Activated naive CD4-positive, alpha-beta T cell treated with anti-CD3 and anti-CD28 coated beads for 36 hours (primary cell): ENCODE results near the gene HIPK1. TPM values are rescaled to one million over a fixed set of nuclear protein-coding genes. Genes with fewer than 3 reads are reported as not detected.

Experiments
- CTCF ChIA-PET: fragments of 350-600 bp; sonication (Branson Sonifier 250); formaldehyde crosslinking; loops from one replicate; lab custom pipeline; 2021; ENCODE audit warnings: antibody characterized with exemption; lab: Charles Lee
- DNase-seq: peaks from one replicate; pipeline ENCODE4 v3.0.0-alpha.2; 2020
- H3K27ac Mint-ChIP-seq: one replicate; pipeline ENCODE4 v1.8.0; 2021; ENCODE audit warnings: mild to moderate bottlenecking, mixed read lengths
- H3K27me3 Mint-ChIP-seq: one replicate; pipeline ENCODE4 v1.8.0; 2021; ENCODE audit warnings: low read depth, mixed read lengths
- H3K36me3 Mint-ChIP-seq: one replicate; pipeline ENCODE4 v1.8.0; 2021; ENCODE audit warnings: low read depth, mixed read lengths
- H3K4me1 Mint-ChIP-seq: one replicate; pipeline ENCODE4 v1.8.0; 2021; ENCODE audit warnings: low read depth, mixed read lengths
- H3K4me3 Mint-ChIP-seq: one replicate; pipeline ENCODE4 v1.8.0; 2021; ENCODE audit warnings: mild to moderate bottlenecking, moderate library complexity, mixed read lengths
- H3K9me3 Mint-ChIP-seq: one replicate; pipeline ENCODE4 v1.8.0; 2021; ENCODE audit warnings: mixed read lengths
- intact Hi-C: fragments of 100-400 bp; cut with micrococcal nuclease; formaldehyde crosslinking; loops from one replicate; pipeline ENCODE4 v1.15.1; 2023
- total RNA-seq, 2 experiments: library from RNA; stranded (reverse); gene quantifications; one replicate each; pipeline ENCODE4 v1.2.3, GENCODE V29; 2021

HIPK1 gene
- total RNA-seq, 2 experiments from 2014 or later: 47.7 to 51.0 TPM

DNA sequence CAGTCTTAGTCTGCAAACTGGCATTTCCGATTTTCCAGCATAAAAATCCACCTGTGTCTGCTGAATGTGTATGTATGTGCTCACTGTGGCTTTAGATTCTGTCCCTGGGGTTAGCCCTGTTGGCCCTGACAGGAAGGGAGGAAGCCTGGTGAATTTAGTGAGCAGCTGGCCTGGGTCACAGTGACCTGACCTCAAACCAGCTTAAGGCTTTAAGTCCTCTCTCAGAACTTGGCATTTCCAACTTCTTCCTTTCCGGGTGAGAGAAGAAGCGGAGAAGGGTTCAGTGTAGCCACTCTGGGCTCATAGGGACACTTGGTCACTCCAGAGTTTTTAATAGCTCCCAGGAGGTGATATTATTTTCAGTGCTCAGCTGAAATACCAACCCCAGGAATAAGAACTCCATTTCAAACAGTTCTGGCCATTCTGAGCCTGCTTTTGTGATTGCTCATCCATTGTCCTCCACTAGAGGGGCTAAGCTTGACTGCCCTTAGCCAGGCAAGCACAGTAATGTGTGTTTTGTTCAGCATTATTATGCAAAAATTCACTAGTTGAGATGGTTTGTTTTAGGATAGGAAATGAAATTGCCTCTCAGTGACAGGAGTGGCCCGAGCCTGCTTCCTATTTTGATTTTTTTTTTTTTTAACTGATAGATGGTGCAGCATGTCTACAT, 47.6 kb downstream of the HIPK1 start:
- CTCF ChIA-PET: interaction anchor here (0.6 to 5.8 kb wide), 9 partner anchors 13 to 592 kb away, joined by 3 to 46 read pairs (median 4); partner anchors contain the start of gene HIPK1
- H3K4me3 Mint-ChIP-seq: no peak overlapping the region
- no peak for DNase-seq
- H3K9me3 Mint-ChIP-seq: no peaks in the 10 kb centered on the region
- H3K27ac Mint-ChIP-seq: no peak overlapping the region
- peaks cover 14% of the 10 kb centered on the region for H3K36me3 Mint-ChIP-seq
- intact Hi-C loops: loop anchor here (5.0 to 10.0 kb wide), 3 partner anchors 178 to 696 kb away; partner anchors contain the start of genes DENND2C and SYT6
- H3K4me1 Mint-ChIP-seq: peaks cover 42% of the 10 kb centered on the region
- no peaks in the 10 kb centered on the region for H3K27me3 Mint-ChIP-seq

DNA sequence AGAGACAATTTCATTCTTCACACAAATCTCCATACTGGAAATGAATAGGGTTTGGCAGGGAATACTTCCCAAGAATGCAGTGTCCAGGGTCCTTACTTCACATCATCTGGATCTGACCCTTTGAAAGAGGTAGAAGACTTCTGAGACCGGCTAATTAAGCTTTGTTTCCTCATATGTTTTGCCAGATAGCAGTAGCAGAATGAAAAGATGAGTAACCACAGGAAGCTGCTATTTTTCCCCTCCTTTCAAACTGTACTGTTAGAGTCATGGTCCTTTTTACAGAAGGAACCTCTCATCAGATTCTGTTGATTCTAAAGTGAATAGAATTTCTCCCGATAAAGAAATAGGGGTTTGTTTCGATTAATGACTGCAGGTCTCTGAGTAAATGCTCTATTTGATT, 48.8 kb downstream of the HIPK1 start:
- DNase-seq: no peak
- H3K4me3 Mint-ChIP-seq: no peak overlapping the region
- intact Hi-C loops: loop anchor here (1.0 to 10.0 kb wide), 4 partner anchors 177 to 694 kb away; partner anchors contain the start of genes DENND2C and SYT6
- H3K9me3 Mint-ChIP-seq: no peaks in the 10 kb centered on the region
- H3K36me3 Mint-ChIP-seq: peaks cover 6% of the 10 kb centered on the region
- no peaks in the 10 kb centered on the region for H3K27me3 Mint-ChIP-seq
- CTCF ChIA-PET: interaction anchor here (0.6 to 5.8 kb wide), 11 partner anchors 18 to 541 kb away, joined by 3 to 46 read pairs (median 5); partner anchors contain the start of gene HIPK1
- H3K4me1 Mint-ChIP-seq: peaks cover 37% of the 10 kb centered on the region
- H3K27ac Mint-ChIP-seq: no peak overlapping the region

DNA sequence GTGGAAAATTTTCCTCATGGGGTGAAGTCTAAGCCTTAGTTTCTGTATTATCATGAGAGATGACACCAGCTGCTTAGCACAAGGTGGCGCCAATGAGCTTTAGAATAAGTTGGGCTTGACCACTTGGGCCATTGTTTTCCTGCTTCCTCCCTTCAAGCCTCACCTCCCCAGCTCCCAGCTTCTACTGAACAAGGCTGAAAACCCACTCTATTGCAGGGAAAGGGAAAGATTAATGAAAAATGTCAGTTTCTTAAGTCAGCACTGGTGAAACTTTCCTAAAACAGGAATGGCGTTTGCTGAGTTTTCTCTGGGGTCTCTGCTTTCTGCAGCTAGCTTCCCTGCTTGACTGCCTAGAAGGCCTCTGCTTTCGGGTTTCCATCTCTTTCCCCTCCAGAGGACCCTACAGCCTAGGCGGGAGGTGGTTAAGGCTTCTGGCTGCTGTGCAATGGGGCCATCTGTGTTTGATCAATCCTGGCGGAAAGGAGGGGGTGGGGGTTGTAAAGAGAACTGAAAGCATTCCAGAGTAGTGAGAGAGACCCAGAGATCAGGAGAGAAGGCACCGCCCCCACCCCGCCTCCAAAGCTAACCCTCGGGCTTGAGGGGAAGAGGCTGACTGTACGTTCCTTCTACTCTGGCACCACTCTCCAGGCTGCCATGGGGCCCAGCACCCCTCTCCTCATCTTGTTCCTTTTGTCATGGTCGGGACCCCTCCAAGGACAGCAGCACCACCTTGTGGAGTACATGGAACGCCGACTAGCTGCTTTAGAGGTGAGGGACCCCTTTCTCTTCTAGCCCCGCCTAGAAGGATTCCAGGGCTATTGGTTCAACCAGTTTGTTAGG, 50.0 kb downstream of the HIPK1 start, which contains the start of gene OLFML3:
Gene OLFML3 (plus strand): TSS at position 612 of the 840 bp plus-strand sequence. CDS start 43 bp downstream, at position 655.
- no peak within 1 kb of the TSS for H3K27ac Mint-ChIP-seq
- no peaks in the 10 kb centered on the region for H3K27me3 Mint-ChIP-seq
- peaks cover 2% of the 10 kb centered on the region for H3K36me3 Mint-ChIP-seq
- no peaks in the 10 kb centered on the region for H3K9me3 Mint-ChIP-seq
- no peak within 1 kb of the TSS for H3K4me3 Mint-ChIP-seq
- H3K4me1 Mint-ChIP-seq: peaks cover 34% of the 10 kb centered on the region
- intact Hi-C loops: loop anchor here (1.0 to 10.0 kb wide), 4 partner anchors 176 to 693 kb away; partner anchors contain the start of genes DENND2C and SYT6
- DNase-seq: peak; percentile 80
- CTCF ChIA-PET: interaction anchor here (0.7 to 5.8 kb wide), 14 partner anchors 9 to 368 kb away, joined by 3 to 46 read pairs (median 4); no protein-coding TSS in a partner anchor

DNA sequence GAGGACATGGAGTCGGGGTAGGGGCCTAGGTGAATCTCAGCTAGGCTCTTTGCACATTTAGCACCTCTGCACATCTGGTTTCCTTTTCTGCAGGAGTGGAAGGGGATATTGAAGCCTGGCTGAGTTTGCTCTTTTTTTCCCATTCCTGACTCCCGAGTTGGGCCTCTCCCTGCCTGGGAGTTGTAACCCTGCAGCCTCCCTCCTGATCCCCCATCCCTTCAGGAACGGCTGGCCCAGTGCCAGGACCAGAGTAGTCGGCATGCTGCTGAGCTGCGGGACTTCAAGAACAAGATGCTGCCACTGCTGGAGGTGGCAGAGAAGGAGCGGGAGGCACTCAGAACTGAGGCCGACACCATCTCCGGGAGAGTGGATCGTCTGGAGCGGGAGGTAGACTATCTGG, 51.0 kb downstream of the HIPK1 start:
- H3K4me3 Mint-ChIP-seq: no peak overlapping the region
- intact Hi-C loops: no loop called here
- H3K4me1 Mint-ChIP-seq: peaks cover 30% of the 10 kb centered on the region
- no peak for DNase-seq
- H3K27ac Mint-ChIP-seq: no peak overlapping the region
- peaks cover 1% of the 10 kb centered on the region for H3K36me3 Mint-ChIP-seq
- no peaks in the 10 kb centered on the region for H3K9me3 Mint-ChIP-seq
- CTCF ChIA-PET: interaction anchor here (0.8 to 5.8 kb wide), 4 partner anchors 16 to 303 kb away, joined by 3 to 46 read pairs (median 6); no protein-coding TSS in a partner anchor
- no peaks in the 10 kb centered on the region for H3K27me3 Mint-ChIP-seq

DNA sequence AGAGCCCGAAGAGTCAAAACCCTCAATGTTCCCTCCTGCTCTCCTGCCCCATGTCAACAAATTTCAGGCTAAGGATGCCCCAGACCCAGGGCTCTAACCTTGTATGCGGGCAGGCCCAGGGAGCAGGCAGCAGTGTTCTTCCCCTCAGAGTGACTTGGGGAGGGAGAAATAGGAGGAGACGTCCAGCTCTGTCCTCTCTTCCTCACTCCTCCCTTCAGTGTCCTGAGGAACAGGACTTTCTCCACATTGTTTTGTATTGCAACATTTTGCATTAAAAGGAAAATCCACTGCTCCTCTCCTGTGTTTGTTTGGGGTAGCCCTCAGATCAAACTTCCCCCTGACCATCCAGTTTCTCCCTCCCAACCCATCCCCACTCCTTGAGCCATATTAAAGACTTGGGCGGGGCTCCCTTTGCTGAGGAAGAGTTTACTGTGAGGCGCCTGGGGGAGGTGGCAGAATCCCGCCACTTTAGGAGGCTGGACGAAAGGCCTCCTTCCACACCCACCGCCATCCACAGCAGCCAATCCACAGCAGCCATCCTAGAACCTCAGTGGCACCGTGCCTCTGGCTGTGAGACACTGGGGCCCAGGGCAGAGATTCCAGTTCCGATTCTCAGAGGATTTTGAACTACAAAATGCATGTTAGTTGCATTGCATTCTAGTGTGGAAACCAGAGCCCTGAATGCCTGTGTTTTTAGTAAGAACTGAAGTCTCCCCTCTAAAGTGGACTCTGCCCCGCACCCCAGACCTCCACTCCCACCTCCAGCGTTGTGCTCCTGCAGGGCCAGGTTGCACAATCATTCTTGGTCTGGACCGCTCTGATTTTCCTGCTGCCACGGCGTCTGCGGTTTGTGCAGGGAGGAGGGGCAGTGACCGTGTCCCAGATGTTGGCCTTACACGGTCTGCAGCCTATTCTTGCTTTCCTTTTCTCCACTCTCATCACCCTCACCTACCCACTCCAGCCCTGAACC, 53.1 kb downstream of the HIPK1 start:
- Mint-ChIP-seq H3K36me3 (no peaks in the 10 kb centered on the region), H3K27me3 (no peaks in the 10 kb centered on the region), H3K9me3 (no peaks in the 10 kb centered on the region), H3K4me3 (no peak overlapping the region), H3K4me1 (peaks cover 16% of the 10 kb centered on the region), H3K27ac (no peak overlapping the region)
- intact Hi-C loops: no loop called here
- no peak for DNase-seq
- CTCF ChIA-PET: interaction anchor here (0.6 to 1.4 kb wide), 2 partner anchors 292 to 300 kb away, joined by 3 to 8 read pairs; no protein-coding TSS in a partner anchor

DNA sequence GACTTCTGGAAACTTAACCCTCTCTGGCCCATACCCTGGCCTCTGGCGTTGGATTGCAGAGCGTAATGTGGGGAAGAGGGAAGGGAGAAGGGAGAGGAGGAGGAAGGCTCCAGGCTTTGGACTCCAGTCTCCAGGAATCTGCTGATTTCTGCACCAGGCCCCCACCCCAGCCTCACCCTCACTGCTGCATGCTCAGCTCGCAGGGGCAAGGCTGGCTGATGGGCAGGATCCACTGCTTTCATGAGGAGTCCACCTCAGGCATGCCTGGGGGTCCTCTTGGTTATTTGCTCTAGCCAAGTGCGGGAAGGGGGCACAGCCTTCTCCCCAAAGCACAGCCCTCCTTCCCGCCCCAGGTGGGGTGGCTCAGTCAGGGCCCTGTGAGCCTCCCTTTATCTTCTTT, 53.8 kb downstream of the HIPK1 start:
- peaks cover 11% of the 10 kb centered on the region for H3K4me1 Mint-ChIP-seq
- H3K27me3 Mint-ChIP-seq: no peaks in the 10 kb centered on the region
- DNase-seq: no peak
- H3K36me3 Mint-ChIP-seq: no peaks in the 10 kb centered on the region
- intact Hi-C loops: no loop called here
- CTCF ChIA-PET: interaction anchor here (1.2 kb wide), 1 partner anchor 300 kb away, joined by 4 read pairs; no protein-coding TSS in a partner anchor
- H3K27ac Mint-ChIP-seq: no peak overlapping the region
- no peaks in the 10 kb centered on the region for H3K9me3 Mint-ChIP-seq
- no peak overlapping the region for H3K4me3 Mint-ChIP-seq

DNA sequence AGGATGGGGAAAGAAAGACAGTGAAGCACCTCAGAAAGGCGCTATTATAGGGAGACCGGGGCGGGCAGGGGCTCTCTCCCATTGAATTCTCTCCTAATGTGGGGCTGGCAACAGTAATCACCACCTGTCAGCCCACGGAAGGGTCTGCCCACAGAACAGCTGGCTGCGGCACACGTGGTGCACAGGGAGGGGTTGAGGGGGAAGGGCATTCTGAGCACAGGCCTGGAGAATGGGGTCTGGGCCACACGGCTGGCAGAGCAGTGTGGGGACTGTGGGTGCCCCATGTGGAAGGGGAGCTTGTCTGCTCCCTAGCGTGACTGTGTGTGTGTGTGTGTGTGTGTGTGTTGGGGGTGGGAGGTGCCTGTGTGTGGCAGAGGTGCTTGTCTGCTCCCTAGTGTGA, 54.3 kb downstream of the HIPK1 start:
- intact Hi-C loops: no loop called here
- Mint-ChIP-seq H3K4me1 (peaks cover 7% of the 10 kb centered on the region), H3K27ac (no peak overlapping the region), H3K4me3 (no peak overlapping the region), H3K36me3 (no peaks in the 10 kb centered on the region), H3K27me3 (no peaks in the 10 kb centered on the region), H3K9me3 (no peaks in the 10 kb centered on the region)
- CTCF ChIA-PET: interaction anchor here (1.2 kb wide), 1 partner anchor 299 kb away, joined by 4 read pairs; no protein-coding TSS in a partner anchor
- DNase-seq: no peak

DNA sequence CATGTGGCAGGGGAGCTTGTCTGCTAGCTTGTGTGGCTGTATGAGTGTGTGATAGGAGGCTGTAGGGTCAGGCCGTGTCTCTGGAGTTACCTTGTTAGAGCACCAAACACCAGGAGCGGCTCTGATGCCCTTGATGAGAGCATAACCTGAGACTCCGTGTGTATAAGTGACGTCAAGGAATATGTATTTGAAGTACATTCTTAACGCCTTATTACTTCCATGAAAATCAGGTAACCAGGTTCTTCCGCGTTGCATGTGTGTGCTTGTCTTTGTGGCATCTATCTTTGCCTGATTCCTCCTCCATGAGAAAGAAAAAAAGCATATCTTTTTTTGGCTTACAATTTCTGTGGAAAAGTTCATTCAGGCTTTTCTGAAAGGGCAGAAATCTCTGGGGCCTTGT, 54.7 kb downstream of the HIPK1 start:
- H3K4me3 Mint-ChIP-seq: no peak overlapping the region
- no peak overlapping the region for H3K27ac Mint-ChIP-seq
- no peak for DNase-seq
- H3K4me1 Mint-ChIP-seq: peaks cover 3% of the 10 kb centered on the region
- H3K27me3 Mint-ChIP-seq: no peaks in the 10 kb centered on the region
- no peaks in the 10 kb centered on the region for H3K36me3 Mint-ChIP-seq
- intact Hi-C loops: no loop called here
- CTCF ChIA-PET: interaction anchor here (1.2 kb wide), 1 partner anchor 299 kb away, joined by 4 read pairs; no protein-coding TSS in a partner anchor
- no peaks in the 10 kb centered on the region for H3K9me3 Mint-ChIP-seq

DNA sequence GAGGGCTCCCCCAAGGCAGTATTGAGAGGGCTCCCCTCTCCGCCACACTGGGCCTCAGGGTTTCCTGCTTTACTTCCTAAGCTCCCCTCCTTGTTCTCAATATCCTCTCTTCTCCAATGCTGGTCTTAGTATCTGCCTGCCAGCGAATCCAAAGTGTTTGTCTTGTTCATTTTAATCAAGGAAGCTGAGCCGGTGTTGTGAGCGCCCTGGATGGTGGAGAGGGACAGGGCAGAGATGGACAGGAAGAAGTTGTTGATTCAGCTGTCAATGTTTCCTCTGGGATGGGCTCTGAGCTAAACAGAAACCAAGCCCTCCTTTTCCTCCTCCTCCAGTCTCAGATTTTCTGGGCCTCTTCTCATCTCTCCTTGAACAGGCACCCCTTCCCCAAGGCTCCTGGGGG, 55.6 kb downstream of the HIPK1 start:
- intact Hi-C loops: no loop called here
- no peak overlapping the region for H3K27ac Mint-ChIP-seq
- no peak for DNase-seq
- no peaks in the 10 kb centered on the region for H3K4me1 Mint-ChIP-seq
- CTCF ChIA-PET: interaction anchor here (0.6 to 1.2 kb wide), 2 partner anchors 214 to 298 kb away, joined by 4 to 5 read pairs; no protein-coding TSS in a partner anchor
- peaks cover 1% of the 10 kb centered on the region for H3K27me3 Mint-ChIP-seq
- H3K9me3 Mint-ChIP-seq: peaks cover 2% of the 10 kb centered on the region
- H3K36me3 Mint-ChIP-seq: no peaks in the 10 kb centered on the region
- H3K4me3 Mint-ChIP-seq: no peak overlapping the region

DNA sequence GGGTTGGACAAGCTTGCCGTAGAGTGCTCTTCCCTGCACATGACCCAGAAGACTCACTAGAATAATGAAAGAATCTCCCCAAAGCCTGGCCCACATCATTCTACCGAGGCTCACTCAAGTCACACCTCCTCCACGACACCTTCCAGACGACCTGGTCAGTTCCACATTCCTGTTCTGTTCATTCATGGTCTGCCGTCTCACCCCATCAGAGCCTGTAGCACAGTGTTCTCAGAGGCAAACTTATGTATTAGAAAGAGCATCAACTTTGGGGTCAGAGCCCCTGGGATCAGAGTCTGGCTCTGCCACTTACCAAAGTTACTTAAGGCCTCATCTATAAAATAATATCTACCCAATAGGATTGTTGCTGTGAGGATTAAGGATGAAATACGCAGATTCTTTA, 57.7 kb downstream of the HIPK1 start:
- CTCF ChIA-PET: no interaction called here
- peaks cover 2% of the 10 kb centered on the region for H3K9me3 Mint-ChIP-seq
- intact Hi-C loops: no loop called here
- H3K27me3 Mint-ChIP-seq: peaks cover 4% of the 10 kb centered on the region
- H3K4me1 Mint-ChIP-seq: no peaks in the 10 kb centered on the region
- no peak overlapping the region for H3K27ac Mint-ChIP-seq
- no peaks in the 10 kb centered on the region for H3K36me3 Mint-ChIP-seq
- H3K4me3 Mint-ChIP-seq: no peak overlapping the region
- DNase-seq: no peak

DNA sequence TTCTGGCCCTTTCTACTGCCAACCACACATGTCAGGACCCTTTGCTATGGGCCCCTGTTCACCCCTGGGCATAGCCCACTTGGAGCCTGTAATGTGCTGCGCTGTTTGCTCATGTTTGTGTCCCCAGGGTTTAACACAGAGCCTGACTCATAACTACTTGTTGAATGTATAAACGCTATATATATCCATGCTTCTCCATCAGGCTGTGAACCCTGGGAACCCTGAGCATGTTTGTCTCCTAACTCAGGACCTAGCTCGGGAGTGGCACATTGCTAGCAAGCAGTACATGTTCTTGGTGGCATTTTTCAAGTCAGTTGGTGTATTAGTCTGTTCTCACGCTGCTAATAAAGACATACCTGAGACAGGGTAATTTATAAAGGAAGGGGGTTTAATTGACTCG, 58.1 kb downstream of the HIPK1 start:
- peaks cover 2% of the 10 kb centered on the region for H3K9me3 Mint-ChIP-seq
- H3K4me1 Mint-ChIP-seq: no peaks in the 10 kb centered on the region
- H3K27ac Mint-ChIP-seq: no peak overlapping the region
- no peak for DNase-seq
- intact Hi-C loops: no loop called here
- CTCF ChIA-PET: no interaction called here
- no peak overlapping the region for H3K4me3 Mint-ChIP-seq
- H3K36me3 Mint-ChIP-seq: no peaks in the 10 kb centered on the region
- H3K27me3 Mint-ChIP-seq: peaks cover 4% of the 10 kb centered on the region
